Activated naive CD4-positive, alpha-beta T cell treated with anti-CD3 and anti-CD28 coated beads, Interleukin-2, amount 50 U/mL, for 24 hours (primary cell): ENCODE data around the gene POLK.
"Not testable (repeated sequence)": the region's sequence is repeated elsewhere in the genome, so short reads cannot be mapped to it uniquely, and the experiment has no call there.

Source experiments
- H3K27ac Mint-ChIP-seq: one replicate; pipeline ENCODE4 v1.8.0; 2021; ENCODE audit warnings: mild to moderate bottlenecking, mixed read lengths
- H3K27me3 Mint-ChIP-seq: one replicate; pipeline ENCODE4 v1.8.0; 2021; ENCODE audit warnings: mixed read lengths
- H3K36me3 Mint-ChIP-seq: one replicate; pipeline ENCODE4 v1.8.0; 2021; ENCODE audit warnings: mixed read lengths
- H3K4me1 Mint-ChIP-seq: one replicate; pipeline ENCODE4 v1.8.0; 2021; ENCODE audit warnings: mixed read lengths
- H3K4me3 Mint-ChIP-seq: one replicate; pipeline ENCODE4 v1.8.0; 2021; ENCODE audit warnings: mild to moderate bottlenecking, mixed read lengths
- H3K9me3 Mint-ChIP-seq: one replicate; pipeline ENCODE4 v1.8.0; 2021; ENCODE audit warnings: mixed read lengths

The POLK gene

GRCh38 chr5:75524071-75524470 lies 12.4 kb downstream of the POLK start:
- Mint-ChIP-seq H3K4me3 (peak overlapping the region; percentile 47), H3K27ac (peak overlapping the region; percentile 76), H3K9me3 (peaks cover 14% of the 10 kb centered on the region), H3K4me1 (peaks cover 70% of the 10 kb centered on the region), H3K27me3 (no peaks in the 10 kb centered on the region), H3K36me3 (peaks cover 23% of the 10 kb centered on the region)

GRCh38 chr5:75524591-75524990 lies 12.9 kb downstream of the POLK start:
- Mint-ChIP-seq H3K27me3 (no peaks in the 10 kb centered on the region), H3K4me3 (peak overlapping the region; percentile 47), H3K9me3 (peaks cover 8% of the 10 kb centered on the region), H3K27ac (peak overlapping the region; percentile 76), H3K36me3 (peaks cover 21% of the 10 kb centered on the region), H3K4me1 (peaks cover 68% of the 10 kb centered on the region)

DNA sequence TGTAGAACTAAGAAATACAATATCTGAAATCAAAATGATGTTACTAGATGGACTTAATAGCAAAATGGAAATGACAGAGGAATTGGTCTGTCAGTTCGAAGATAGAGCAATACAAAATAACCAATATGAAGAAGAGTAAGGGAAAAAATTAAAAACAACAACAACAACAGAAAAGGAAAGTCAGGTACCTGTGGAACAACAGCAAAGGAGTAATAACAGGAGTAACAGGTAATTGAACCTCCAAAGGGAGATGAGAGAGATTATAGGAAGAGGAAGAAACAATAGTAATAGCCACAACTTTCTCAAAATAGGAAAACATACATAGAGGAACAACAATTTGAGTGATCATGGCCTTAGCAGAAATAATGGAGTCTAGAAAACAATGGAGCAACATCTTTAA lies 13.7 kb downstream of the POLK start:
- Mint-ChIP-seq H3K4me3 (peak overlapping the region; percentile 27), H3K4me1 (peaks cover 66% of the 10 kb centered on the region), H3K27ac (peak overlapping the region; percentile 48), H3K9me3 (peaks cover 8% of the 10 kb centered on the region), H3K27me3 (no peaks in the 10 kb centered on the region), H3K36me3 (peaks cover 18% of the 10 kb centered on the region)

GRCh38 chr5:75526070-75526469 lies 14.4 kb downstream of the POLK start:
- peaks cover 3% of the 10 kb centered on the region for H3K9me3 Mint-ChIP-seq
- H3K36me3 Mint-ChIP-seq: peaks cover 12% of the 10 kb centered on the region
- H3K27ac Mint-ChIP-seq: peak overlapping the region; percentile 48
- H3K4me3 Mint-ChIP-seq: no peak overlapping the region
- H3K27me3 Mint-ChIP-seq: no peaks in the 10 kb centered on the region
- peaks cover 62% of the 10 kb centered on the region for H3K4me1 Mint-ChIP-seq

DNA sequence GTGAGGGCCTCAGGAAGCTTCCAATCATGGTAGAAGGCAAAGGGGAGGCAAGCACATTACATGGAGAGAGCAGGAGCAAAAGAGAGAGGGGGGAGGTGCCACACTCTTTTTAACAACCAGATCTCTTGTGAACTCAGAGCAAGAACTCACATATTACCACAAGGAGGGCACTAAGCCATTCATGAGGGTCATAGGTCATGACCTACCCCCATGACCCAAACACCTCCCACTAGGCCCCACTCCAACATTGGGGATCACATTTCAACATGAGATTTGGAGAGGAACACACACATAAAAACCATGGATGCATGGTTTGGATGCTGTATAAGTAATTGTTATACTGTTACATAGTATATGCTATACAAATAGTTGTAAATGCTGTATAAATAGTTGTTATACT lies 17.5 kb downstream of the POLK start:
- H3K4me1 Mint-ChIP-seq: peaks cover 43% of the 10 kb centered on the region

GRCh38 chr5:75532190-75532589 lies 20.5 kb downstream of the POLK start:
- Mint-ChIP-seq H3K4me3 (no peak overlapping the region), H3K9me3 (peaks cover 17% of the 10 kb centered on the region), H3K27ac (no peak overlapping the region), H3K36me3 (peaks cover 34% of the 10 kb centered on the region), H3K27me3 (no peaks in the 10 kb centered on the region), H3K4me1 (peaks cover 28% of the 10 kb centered on the region)

More for the DNA sequence above, 17.5 kb downstream of the POLK start:
- H3K36me3 Mint-ChIP-seq: peaks cover 19% of the 10 kb centered on the region
- no peak overlapping the region for H3K27ac Mint-ChIP-seq
- H3K9me3 Mint-ChIP-seq: peaks cover 5% of the 10 kb centered on the region
- H3K4me3 Mint-ChIP-seq: no peak overlapping the region
- no peaks in the 10 kb centered on the region for H3K27me3 Mint-ChIP-seq

DNA sequence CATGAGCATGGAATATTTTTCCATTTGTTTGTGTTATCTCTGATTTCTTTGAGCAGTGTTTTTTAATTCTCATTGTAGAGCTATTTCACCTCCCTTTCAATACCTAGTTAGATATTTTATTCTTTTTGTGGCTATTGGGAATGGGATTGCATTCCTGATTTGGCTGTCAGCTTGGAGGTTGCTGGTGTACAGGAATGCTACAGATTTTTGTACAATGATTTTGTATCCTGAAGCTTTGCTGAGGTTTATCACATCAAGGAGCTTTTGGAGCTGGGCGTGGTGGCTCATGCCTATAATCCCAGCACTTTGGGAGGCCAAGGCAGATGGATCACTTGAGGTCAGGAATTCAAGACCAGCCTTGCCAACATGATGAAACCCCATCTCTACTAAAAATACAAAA lies 22.0 kb downstream of the POLK start:
- peaks cover 34% of the 10 kb centered on the region for H3K36me3 Mint-ChIP-seq

GRCh38 chr5:75534734-75535133 lies 23.0 kb downstream of the POLK start:
- Mint-ChIP-seq H3K4me3 (no peak overlapping the region), H3K27ac (no peak overlapping the region), H3K4me1 (peaks cover 24% of the 10 kb centered on the region), H3K27me3 (no peaks in the 10 kb centered on the region), H3K9me3 (peaks cover 17% of the 10 kb centered on the region), H3K36me3 (peaks cover 30% of the 10 kb centered on the region)

More for the DNA sequence above, 22.0 kb downstream of the POLK start:
- not testable (repeated sequence) for H3K27ac Mint-ChIP-seq, H3K4me3 Mint-ChIP-seq, H3K27me3 Mint-ChIP-seq
- Mint-ChIP-seq H3K9me3 (peaks cover 17% of the 10 kb centered on the region), H3K4me1 (peaks cover 31% of the 10 kb centered on the region)

- Mint-ChIP-seq H3K4me3 (no peak overlapping the region), H3K4me1 (peaks cover 22% of the 10 kb centered on the region), H3K27ac (no peak overlapping the region), H3K36me3 (peaks cover 30% of the 10 kb centered on the region), H3K9me3 (peaks cover 17% of the 10 kb centered on the region), H3K27me3 (no peaks in the 10 kb centered on the region)
These were observed 24.5 kb downstream of the POLK start for GRCh38 chr5:75536147-75536546.

DNA sequence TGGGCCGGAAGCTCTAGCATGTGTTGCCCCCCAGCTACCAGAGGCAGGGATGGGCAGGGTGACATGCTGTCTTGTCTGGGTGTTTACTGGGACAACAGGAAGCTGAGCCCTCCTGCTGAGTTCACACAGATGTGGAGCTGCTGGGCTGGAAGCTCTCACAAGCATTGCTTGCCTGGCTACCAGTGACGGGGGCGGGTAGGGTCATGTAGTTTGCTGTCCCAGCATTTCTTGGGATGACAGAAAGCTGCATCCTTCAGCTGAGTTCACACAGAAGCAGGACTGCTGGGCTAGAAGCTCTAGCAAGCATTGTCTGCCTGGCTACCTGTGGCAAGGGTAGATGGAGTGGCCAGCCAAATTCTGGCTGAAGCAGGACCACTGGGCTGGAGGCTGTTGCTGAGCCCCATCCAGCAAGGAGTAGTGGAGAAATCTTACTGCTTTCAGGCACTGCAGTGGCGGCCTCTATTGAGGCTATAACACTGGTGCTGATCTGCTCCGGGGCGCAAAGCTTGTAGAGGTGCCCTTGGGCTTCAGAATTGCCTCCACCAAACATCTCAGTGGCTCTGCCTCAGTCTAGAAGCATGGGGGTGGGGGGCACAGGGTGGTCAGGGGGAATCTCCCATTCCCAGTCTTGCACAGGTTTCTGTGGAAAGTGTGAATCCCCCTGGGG lies 25.1 kb downstream of the POLK start:
- no peak overlapping the region for H3K4me3 Mint-ChIP-seq
- H3K27ac Mint-ChIP-seq: no peak overlapping the region
- H3K36me3 Mint-ChIP-seq: peaks cover 28% of the 10 kb centered on the region
- H3K9me3 Mint-ChIP-seq: peaks cover 17% of the 10 kb centered on the region
- H3K4me1 Mint-ChIP-seq: peaks cover 22% of the 10 kb centered on the region
- no peaks in the 10 kb centered on the region for H3K27me3 Mint-ChIP-seq

DNA sequence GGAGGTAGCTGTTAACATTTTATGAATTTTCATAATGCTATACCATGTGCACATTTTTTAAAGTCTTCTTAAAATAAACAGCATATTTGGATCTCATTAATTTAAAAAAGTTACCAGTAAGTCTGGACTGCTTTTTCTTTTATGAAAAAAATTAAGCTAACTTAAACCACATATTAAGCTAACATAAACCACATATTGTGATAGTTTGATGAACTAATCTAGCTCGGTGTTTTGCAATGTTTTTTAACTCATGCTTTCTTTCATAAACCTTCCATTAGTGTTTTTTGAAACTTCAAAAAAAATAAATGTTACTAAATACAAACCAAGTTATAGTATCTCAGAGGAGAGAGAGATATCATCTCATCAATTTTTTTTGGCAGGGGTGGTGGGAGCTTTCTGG lies 26.5 kb downstream of the POLK start:
- Mint-ChIP-seq H3K4me3 (no peak overlapping the region), H3K27me3 (no peaks in the 10 kb centered on the region)

DNA sequence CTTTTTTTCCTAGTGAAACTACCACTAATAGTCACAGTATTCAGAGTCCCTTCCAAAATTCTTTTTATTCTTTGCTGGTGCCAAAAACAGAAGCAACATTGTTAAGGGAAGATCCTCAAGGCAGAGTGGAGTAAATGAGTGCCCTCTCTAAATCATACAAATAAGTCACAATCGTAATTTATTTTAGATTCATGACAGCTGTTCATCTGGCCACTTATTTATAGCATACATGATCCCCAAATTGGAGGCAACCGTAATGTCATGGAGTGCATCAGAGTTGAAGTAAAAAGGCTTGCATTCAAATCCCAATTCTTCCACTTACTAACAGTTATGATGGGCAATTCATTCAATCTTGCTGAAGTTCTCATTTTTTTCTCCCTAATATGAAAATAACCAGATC lies 33.4 kb downstream of the POLK start:
- Mint-ChIP-seq H3K4me1 (no peaks in the 10 kb centered on the region), H3K36me3 (peaks cover 8% of the 10 kb centered on the region), H3K27ac (no peak overlapping the region), H3K4me3 (no peak overlapping the region), H3K9me3 (no peaks in the 10 kb centered on the region), H3K27me3 (no peaks in the 10 kb centered on the region)

More for the DNA sequence above, 26.5 kb downstream of the POLK start:
- Mint-ChIP-seq H3K36me3 (peaks cover 22% of the 10 kb centered on the region), H3K27ac (no peak overlapping the region), H3K4me1 (peaks cover 20% of the 10 kb centered on the region), H3K9me3 (peaks cover 16% of the 10 kb centered on the region)

- no peak overlapping the region for H3K4me3 Mint-ChIP-seq
- H3K27ac Mint-ChIP-seq: no peak overlapping the region
- H3K4me1 Mint-ChIP-seq: peaks cover 4% of the 10 kb centered on the region
- H3K36me3 Mint-ChIP-seq: peaks cover 15% of the 10 kb centered on the region
- no peaks in the 10 kb centered on the region for H3K9me3 Mint-ChIP-seq
- H3K27me3 Mint-ChIP-seq: no peaks in the 10 kb centered on the region
These were observed 35.1 kb downstream of the POLK start for GRCh38 chr5:75546830-75547229.

GRCh38 chr5:75547812-75548211 lies 36.1 kb downstream of the POLK start:
- peaks cover 14% of the 10 kb centered on the region for H3K36me3 Mint-ChIP-seq
- H3K9me3 Mint-ChIP-seq: no peaks in the 10 kb centered on the region
- no peak overlapping the region for H3K4me3 Mint-ChIP-seq
- no peak overlapping the region for H3K27ac Mint-ChIP-seq
- H3K27me3 Mint-ChIP-seq: no peaks in the 10 kb centered on the region
- H3K4me1 Mint-ChIP-seq: peaks cover 4% of the 10 kb centered on the region

DNA sequence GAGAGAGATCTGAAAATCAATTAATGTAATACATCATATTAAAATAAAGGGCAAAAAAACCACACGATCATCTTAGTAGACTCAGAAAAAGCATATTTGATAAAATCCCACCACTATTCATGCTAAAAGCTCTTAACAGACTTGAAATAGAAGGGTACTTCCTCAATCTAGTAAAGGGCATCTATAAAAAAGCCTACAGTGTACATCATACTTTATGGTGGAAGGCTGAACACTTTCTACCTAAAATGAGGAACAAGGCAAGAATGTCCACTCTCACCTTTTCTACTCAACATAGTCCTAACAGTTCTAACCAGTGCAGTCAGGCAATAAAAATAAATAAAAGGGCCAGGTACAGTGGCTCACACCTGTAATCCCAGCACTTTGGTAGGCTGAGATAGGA lies 38.9 kb downstream of the POLK start:
- Mint-ChIP-seq H3K4me1 (peaks cover 4% of the 10 kb centered on the region), H3K27ac (no peak overlapping the region), H3K36me3 (peaks cover 33% of the 10 kb centered on the region), H3K9me3 (no peaks in the 10 kb centered on the region), H3K27me3 (no peaks in the 10 kb centered on the region), H3K4me3 (no peak overlapping the region)

GRCh38 chr5:75551471-75551870 lies 39.8 kb downstream of the POLK start:
- Mint-ChIP-seq H3K9me3 (no peaks in the 10 kb centered on the region), H3K27ac (no peak overlapping the region), H3K4me3 (no peak overlapping the region), H3K27me3 (no peaks in the 10 kb centered on the region), H3K4me1 (peaks cover 4% of the 10 kb centered on the region), H3K36me3 (peaks cover 38% of the 10 kb centered on the region)

- Mint-ChIP-seq H3K27me3 (no peaks in the 10 kb centered on the region), H3K36me3 (peaks cover 47% of the 10 kb centered on the region), H3K27ac (no peak overlapping the region)
These were observed 41.1 kb downstream of the POLK start for GRCh38 chr5:75552764-75553163.

More at GRCh38 chr5:75552764-75553163, 41.1 kb downstream of the POLK start:
- Mint-ChIP-seq H3K9me3 (no peaks in the 10 kb centered on the region), H3K4me1 (peaks cover 13% of the 10 kb centered on the region), H3K4me3 (no peak overlapping the region)
